NCI-H1048 (cell line): ENCODE results near the gene SORBS1.
A peak's percentile ranks its signal among the peaks of the same experiment; 100 is the strongest.

Experiments
- DNase-seq: peaks from one replicate; lab custom pipeline; 2025; lab: John Stamatoyannopoulos, UW

The SORBS1 gene

GRCh38 chr10:95459446-95460045 is 101.6 kb downstream of the SORBS1 start:
- DNase-seq: no peak

GRCh38 chr10:95458871-95459270 is 102.3 kb downstream of the SORBS1 start:
- DNase-seq: no peak

DNA sequence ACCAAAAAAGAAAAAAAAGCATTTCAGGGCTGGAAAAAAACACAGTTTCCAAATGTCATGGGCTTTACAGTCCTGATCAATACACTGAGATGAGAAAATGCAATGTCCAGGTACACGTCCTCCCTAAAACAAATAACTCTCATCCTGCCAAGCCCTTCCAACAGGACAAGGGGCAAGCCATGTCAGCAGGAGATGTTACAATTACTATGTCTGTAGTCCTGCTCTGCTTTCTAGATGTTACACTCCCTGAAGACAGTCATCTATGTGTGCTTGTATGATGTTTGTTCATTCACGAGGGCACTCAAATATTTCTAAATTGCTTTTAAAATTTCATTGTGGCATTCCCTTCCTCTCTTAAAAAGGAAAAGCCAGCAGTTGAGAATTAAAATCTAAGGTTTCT is 103.2 kb downstream of the SORBS1 start:
- no peak for DNase-seq

GRCh38 chr10:95457319-95457886 is 103.8 kb downstream of the SORBS1 start:
- DNase-seq: no peak

DNA sequence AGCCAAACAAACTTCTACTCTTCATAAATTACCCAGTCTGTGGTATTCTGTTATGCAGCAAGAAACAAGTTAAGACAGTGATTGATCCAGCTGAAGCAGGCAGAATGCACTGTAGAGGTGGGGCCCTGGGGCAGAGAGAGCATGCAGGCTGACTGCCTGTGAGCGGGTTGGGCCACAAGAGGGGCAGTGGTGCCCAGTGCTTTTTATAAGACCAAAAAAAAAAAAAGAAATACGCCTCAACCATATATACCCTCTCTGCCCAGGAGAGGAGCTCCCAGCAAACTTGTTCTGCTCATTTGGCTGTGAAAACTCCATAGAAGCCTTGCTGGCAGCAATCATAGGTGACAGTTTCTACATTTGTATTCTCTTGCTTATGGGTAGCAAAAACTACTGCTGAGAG is 104.7 kb downstream of the SORBS1 start:
- DNase-seq: no peak

- no peak for DNase-seq
Observed at GRCh38 chr10:95454940-95455339, 106.2 kb downstream of the SORBS1 start.

DNA sequence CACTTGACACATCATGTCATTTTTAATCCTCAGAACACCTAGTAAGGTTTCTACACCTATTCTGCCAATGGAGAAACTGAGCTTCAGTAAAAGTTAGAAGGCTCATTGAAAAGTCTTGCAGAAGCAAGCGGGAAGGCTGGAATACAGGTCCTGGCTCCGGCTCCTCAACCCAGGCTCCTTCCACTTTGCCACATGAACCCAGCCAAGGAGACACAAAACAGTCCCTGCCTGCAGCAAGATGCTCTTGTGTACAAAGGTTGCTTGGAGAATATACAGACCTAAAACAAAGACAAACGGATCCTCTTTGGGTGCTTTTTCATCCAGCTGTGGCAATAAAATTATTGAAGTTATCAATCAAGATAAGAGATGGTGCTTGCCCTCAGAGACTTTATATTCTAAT is 106.8 kb downstream of the SORBS1 start:
- no peak for DNase-seq

DNA sequence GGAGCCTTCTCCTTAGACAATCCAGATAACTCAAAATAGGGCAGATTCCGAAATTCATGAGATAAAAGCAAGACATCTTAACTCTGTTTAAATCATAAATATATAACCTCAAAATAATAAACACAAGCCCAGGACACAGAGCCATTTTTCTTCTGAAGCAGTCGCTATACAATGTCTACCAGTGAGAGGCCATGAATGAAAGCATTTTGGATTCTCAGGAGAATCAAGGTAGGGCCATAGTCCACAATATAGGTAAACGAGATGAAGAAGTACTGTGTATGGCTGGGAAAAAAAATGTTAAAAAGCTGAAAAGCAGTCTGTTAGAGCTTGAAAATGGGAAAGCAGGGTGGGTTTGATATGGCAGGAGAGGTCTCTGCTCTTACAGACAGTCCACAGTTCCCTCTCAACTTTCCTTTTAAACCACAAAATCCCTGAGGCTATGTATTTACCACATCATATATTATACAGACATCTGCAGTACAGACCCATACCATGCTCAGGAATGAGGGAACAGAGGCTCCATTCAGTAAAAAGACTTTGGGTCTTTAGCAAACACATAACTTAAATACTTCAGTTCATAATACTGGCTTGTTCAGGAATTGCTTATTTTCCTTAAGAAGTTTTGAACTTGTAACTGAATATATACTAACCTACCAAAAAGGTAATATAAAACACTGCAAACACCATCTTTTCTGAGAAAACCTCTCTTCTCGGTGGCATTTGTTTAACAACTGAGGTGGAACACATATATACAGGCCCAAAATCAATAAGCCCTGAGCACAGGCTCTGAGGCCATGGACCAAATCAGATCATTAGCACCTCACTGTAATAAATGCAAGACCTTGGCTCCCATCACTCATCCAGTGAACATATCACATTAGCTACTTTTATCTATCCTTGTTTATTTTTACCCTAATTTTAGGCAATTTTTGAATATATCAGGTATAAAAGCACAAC is 109.3 kb downstream of the SORBS1 start:
- DNase-seq: peak; percentile 59

GRCh38 chr10:95451150-95451549 is 110.0 kb downstream of the SORBS1 start:
- DNase-seq: no peak

GRCh38 chr10:95450188-95450587 is 111.0 kb downstream of the SORBS1 start:
- no peak for DNase-seq

GRCh38 chr10:95447685-95448084 is 113.5 kb downstream of the SORBS1 start:
- DNase-seq: no peak

GRCh38 chr10:95445837-95446486 is 115.2 kb downstream of the SORBS1 start:
- DNase-seq: peak; percentile 49

DNA sequence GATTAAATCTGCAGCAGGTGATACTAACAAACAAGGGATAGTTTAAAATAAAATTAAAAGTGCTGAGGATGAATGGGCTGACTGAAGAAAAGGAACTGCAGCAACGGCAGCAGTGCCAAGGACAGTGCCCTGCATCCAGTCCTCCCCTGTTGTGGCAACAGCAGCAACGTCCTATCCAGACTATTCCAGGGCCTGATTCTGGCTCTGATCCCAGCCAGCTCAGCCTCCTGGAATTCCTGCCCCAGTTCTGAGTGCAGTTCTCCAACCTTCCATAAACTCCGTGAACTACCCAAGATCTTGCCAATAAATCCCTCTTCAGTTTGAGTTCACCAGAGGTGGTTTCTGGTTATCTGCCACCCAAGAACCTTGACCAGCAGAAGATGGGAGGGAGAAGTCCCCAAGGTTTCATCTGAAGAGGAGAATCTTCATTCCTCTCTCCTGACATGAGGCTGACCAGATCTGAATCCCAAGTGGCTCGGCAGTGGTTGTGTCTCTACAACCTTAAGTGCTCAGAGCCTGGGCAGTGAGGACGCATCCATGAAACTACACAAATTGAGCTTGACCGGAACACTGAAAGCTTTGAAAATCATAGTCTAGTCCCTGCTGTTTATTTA is 115.8 kb downstream of the SORBS1 start:
- no peak for DNase-seq

- no peak for DNase-seq
Observed at GRCh38 chr10:95444792-95445191, 116.4 kb downstream of the SORBS1 start.

DNA sequence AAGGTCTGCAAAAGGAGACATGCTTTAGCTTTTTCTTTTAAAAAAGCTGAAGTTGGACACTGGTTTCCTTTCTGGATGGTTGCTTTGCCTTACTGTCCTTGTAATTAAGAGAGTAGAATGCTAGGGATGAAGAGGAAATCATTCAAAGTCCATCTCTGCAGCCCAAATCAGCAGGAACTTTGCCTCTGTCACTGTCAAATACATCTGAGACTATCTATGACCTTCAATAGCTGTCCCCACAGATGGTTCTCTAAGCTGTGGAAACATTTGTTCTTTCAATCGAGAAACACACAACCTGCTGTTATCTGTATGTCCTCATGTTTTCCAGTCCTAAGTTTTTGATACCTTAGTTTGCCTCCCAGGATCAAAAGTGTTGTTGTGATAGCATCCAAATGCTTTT is 117.5 kb downstream of the SORBS1 start:
- no peak for DNase-seq

DNA sequence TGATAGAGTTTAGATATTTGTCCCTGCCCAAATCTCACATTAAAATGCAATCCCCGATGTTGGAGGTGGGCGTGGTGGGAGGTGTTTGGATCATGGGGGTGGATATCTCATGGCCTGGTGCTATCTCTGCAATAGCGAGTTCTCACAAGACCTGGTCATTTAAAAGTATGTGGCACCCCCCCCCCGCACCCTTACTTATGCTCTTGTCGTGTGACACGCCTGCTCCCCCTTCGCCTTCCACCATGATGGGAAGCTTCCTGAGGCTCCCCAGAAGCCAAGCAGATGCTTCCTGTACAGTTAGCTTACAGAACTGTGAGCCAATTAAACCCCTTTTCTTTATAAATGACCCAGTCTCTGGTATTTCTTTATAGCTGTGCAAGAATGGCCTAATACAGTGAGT is 118.8 kb downstream of the SORBS1 start:
- DNase-seq: no peak

DNA sequence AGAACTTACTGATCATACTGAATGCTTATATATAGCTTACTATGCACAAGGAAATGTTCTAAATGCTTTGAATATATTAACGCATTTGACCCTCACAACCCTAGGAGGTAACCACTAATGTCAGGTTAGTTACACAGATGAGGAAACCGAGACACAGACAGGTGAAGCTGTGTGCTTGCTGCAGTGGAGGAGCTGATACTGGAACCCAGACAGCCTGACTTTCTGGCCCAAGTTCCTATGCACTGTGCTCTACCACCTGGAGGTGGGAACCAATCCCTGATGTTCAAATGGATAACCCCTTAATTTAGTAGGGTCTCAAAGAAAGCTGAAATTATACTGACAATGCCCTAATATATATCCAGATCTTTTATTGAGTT is 119.6 kb downstream of the SORBS1 start:
- no peak for DNase-seq

- no peak for DNase-seq
Observed at GRCh38 chr10:95440756-95441546, 120.2 kb downstream of the SORBS1 start.

DNA sequence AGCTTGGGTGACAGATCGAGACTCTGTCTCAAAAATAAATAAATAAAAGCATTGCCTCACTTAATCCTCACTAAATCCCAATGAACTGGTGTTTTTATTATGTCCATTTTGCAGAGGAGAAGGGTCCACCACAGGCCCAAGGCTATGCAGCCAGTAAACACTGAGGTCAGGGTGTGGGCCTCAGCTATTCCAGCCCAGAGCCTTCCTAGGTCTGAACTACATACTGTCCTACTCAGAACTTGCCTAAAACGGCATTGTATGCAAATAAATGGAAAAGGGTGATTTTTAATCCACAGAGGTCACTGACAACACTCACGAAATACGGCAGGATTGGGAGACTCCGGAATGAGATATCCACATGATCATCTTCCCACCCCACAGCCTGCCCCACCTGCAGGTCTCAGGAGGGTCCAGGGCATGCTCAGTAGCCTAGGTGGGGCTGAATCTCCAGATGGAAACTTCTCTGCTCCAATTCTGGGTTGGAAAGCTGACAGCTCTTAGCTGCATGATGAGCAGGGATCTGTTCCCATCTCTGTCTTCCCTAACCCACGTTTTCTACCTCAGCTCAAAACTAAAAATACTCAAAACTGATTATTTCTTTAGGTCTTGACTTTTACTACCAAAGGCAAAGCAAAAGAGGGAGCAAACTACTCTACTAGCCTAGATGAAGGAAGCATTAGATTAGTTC is 121.0 kb downstream of the SORBS1 start:
- DNase-seq: no peak

DNA sequence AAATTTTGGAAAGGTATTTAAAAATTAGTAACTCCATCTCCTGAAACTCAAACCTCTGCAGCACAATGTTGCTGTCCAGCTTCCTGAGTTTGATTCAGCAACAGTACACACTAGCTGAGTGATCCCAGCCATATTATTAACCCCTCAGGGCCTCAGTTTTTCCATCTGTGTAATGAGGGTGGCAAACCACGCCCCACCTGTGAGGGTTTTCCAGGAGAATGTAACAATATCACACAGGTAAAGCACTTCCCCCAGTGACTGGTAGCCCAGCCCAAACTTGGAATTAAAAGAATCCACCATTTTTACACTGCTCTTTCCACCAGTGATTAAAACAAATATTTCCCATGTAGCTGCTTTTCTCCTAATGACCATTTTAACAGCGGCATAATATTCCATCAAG is 122.4 kb downstream of the SORBS1 start:
- DNase-seq: no peak

GRCh38 chr10:95437669-95438068 is 123.5 kb downstream of the SORBS1 start:
- DNase-seq: no peak
